GM18499 (cell line): ENCODE data around the gene HIBCH.
"Not testable (repeated sequence)": the region's sequence is repeated elsewhere in the genome, so short reads cannot be mapped to it uniquely, and the experiment has no call there.

Experiments used
- ATAC-seq: cut with Tn5 transposase; IDR thresholded peaks from one replicate; pipeline ENCODE4 v1.9.1; 2021; ENCODE audit warnings: moderate number of reproducible peaks; ENCODE audit not compliant: insufficient read depth, unreplicated experiment

Gene HIBCH

GRCh38 chr2:190261851-190262250 lies 57.8 kb downstream of the HIBCH start:
- no peak for ATAC-seq

- no peak for ATAC-seq
These were observed 63.5 kb downstream of the HIBCH start for GRCh38 chr2:190256087-190256486.

GRCh38 chr2:190255676-190256075 lies 64.0 kb downstream of the HIBCH start:
- no peak for ATAC-seq

GRCh38 chr2:190254063-190254850 lies 65.4 kb downstream of the HIBCH start:
- ATAC-seq = no peak

GRCh38 chr2:190250421-190250820 lies 69.2 kb downstream of the HIBCH start:
- no peak for ATAC-seq

GRCh38 chr2:190235551-190236075 lies 84.0 kb downstream of the HIBCH start:
- no peak for ATAC-seq

- no peak for ATAC-seq
These were observed 84.5 kb downstream of the HIBCH start for GRCh38 chr2:190235101-190235500.

- ATAC-seq = not testable (repeated sequence)
These were observed 95.6 kb downstream of the HIBCH start for GRCh38 chr2:190223989-190224388.

- not testable (repeated sequence) for ATAC-seq
These were observed 96.9 kb downstream of the HIBCH start for GRCh38 chr2:190222745-190223144.

- ATAC-seq = no peak
These were observed 98.2 kb downstream of the HIBCH start for GRCh38 chr2:190221429-190221828.

GRCh38 chr2:190219186-190219585 lies 100.4 kb downstream of the HIBCH start:
- ATAC-seq = no peak

- no peak for ATAC-seq
These were observed 102.0 kb downstream of the HIBCH start for GRCh38 chr2:190217616-190218015.

- ATAC-seq = no peak
These were observed 102.8 kb downstream of the HIBCH start for GRCh38 chr2:190216829-190217228.

GRCh38 chr2:190215620-190216019 lies 104.0 kb downstream of the HIBCH start:
- ATAC-seq = no peak

GRCh38 chr2:190214426-190215194 lies 105.0 kb downstream of the HIBCH start:
- ATAC-seq = no peak

- no peak for ATAC-seq
These were observed 105.9 kb downstream of the HIBCH start for GRCh38 chr2:190213441-190214335.

- ATAC-seq = no peak
These were observed 109.2 kb downstream of the HIBCH start for GRCh38 chr2:190210471-190210870.

GRCh38 chr2:190209559-190209958 lies 110.1 kb downstream of the HIBCH start:
- ATAC-seq = no peak

- no peak for ATAC-seq
These were observed 111.7 kb downstream of the HIBCH start for GRCh38 chr2:190207930-190208329.

GRCh38 chr2:190205657-190206056 lies 114.0 kb downstream of the HIBCH start:
- no peak for ATAC-seq
